HCT116 (cell line): ENCODE results near the gene SULT2B1. TPM values are rescaled to one million over a fixed set of nuclear protein-coding genes. Genes with fewer than 3 reads are reported as not detected.

Experiments used
- ATAC-seq: fragments of 200-7000 bp; cut with Tn5 transposase; 2 replicates; pipeline ENCODE4 v1.9.1; 2020; ENCODE audit warnings: mild to moderate bottlenecking, moderate library complexity
- BruUV-seq: library from RNA; stranded (reverse); fragments of 400-500 nt; replicated peaks from 2 replicates; lab custom pipeline; 2021; lab: Mats Ljungman, UMichigan
- CTCF ChIA-PET: fragments of 300-600 bp; sonication (Branson Sonifier 250); formaldehyde crosslinking; loops from one replicate; lab custom pipeline; 2021; ENCODE audit warnings: antibody characterized with exemption; lab: Charles Lee
- POLR2A ChIA-PET: fragments of 300-600, 350-600 bp; sonication (Branson Sonifier 250); formaldehyde crosslinking; loops from one replicate; lab custom pipeline; 2021; ENCODE audit warnings: antibody characterized with exemption; lab: Charles Lee
- RAD21 ChIA-PET, 2 experiments: fragments of 300-600 bp; sonication (Branson Sonifier 250); formaldehyde crosslinking; loops; one replicate each; lab custom pipeline; 2023; ENCODE audit warnings: low total read pairs in 2 of 2; ENCODE audit not compliant: uncharacterized antibody in 2 of 2, unreplicated experiment in 2 of 2, low non-redundant PET in 1 of 2; lab: Charles Lee
- DNase-seq: peaks from one replicate; pipeline ENCODE4 v3.0.0-alpha.2; 2010; ENCODE audit warnings: low read depth, low spot score
- H2AFZ ChIP-seq: fragments of 200-600 bp; shearing (Covaris generic), sonication (generic); 2 replicates; pipeline ENCODE4 v1.6.1; 2017; ENCODE audit warnings: low read depth, mixed run types, mixed read lengths, antibody characterized with exemption, low read length; ENCODE audit not compliant: poor library complexity, severe bottlenecking
- H3K27ac ChIP-seq: 2 replicates; pipeline ENCODE4 v1.5.1; 2012; ENCODE audit warnings: low read depth, low read length
- H3K27me3 ChIP-seq: fragments of 200-600 bp; sonication (generic); 2 replicates; pipeline ENCODE4 v1.6.1; 2016; ENCODE audit warnings: mixed run types, low read length, mixed read lengths; ENCODE audit not compliant: insufficient read depth
- H3K36me3 ChIP-seq, 2 experiments: fragments of 200-500 bp in 1 of 2; fragments of 200-600 bp in 1 of 2; sonication (Bioruptor generic) in 1 of 2; sonication (generic) in 1 of 2; 2 replicates each; pipeline versions ENCODE4 v1.5.1 to v1.6.1; 2014 to 2016; ENCODE audit warnings: low read length in 2 of 2, inconsistent platforms in 1 of 2, mixed read lengths in 1 of 2, mixed run types in 1 of 2; ENCODE audit not compliant: insufficient read depth in 2 of 2, control insufficient read depth in 1 of 2
- H3K4me1 ChIP-seq, 2 experiments: fragments of 200-600 bp in 1 of 2; sonication (generic) in 1 of 2; 2 replicates each; pipeline versions ENCODE4 v1.5.1 to v1.6.1; 2012 to 2017; ENCODE audit warnings: low read length in 2 of 2, inconsistent platforms in 1 of 2, mild to moderate bottlenecking in 1 of 2, mixed read lengths in 1 of 2, mixed run types in 1 of 2, moderate library complexity in 1 of 2; ENCODE audit not compliant: insufficient read depth in 2 of 2, control insufficient read depth in 1 of 2
- H3K4me2 ChIP-seq: fragments of 200-600 bp; sonication (generic); 2 replicates; pipeline ENCODE4 v1.6.1; 2017; ENCODE audit warnings: mixed run types, low read length, mixed read lengths
- H3K4me3 ChIP-seq, 2 experiments: fragments of 200-600 bp in 1 of 2; sonication (generic) in 1 of 2; replicated peaks in 1 of 2; 2 replicates each; pipeline ENCODE4 v1.5.1; 2011 to 2016; ENCODE audit warnings: low read length in 2 of 2, control low read depth in 1 of 2, low read depth in 1 of 2, mild to moderate bottlenecking in 1 of 2, mixed read lengths in 1 of 2, mixed run types in 1 of 2
- H3K79me2 ChIP-seq: fragments of 200-600 bp; sonication (generic); 2 replicates; pipeline ENCODE4 v1.6.1; 2017; ENCODE audit warnings: mild to moderate bottlenecking, mixed run types, low read length, moderate library complexity, mixed read lengths; ENCODE audit not compliant: insufficient read depth
- H3K9ac ChIP-seq: fragments of 200-600 bp; sonication (generic); 2 replicates; pipeline ENCODE4 v1.6.1; 2016; ENCODE audit warnings: low read length, mixed read lengths
- H3K9me2 ChIP-seq: fragments of 200-600 bp; sonication (generic), shearing (Covaris generic); 2 replicates; pipeline ENCODE4 v1.6.1; 2017; ENCODE audit warnings: mixed run types, mild to moderate bottlenecking, moderate library complexity; ENCODE audit not compliant: insufficient read depth
- H3K9me3 ChIP-seq, 2 experiments: fragments of 200-500 bp in 1 of 2; fragments of 200-600 bp in 1 of 2; sonication (Bioruptor generic) in 1 of 2; sonication (generic) in 1 of 2; 2 replicates each; pipeline ENCODE4 v1.6.1; 2014 to 2017; ENCODE audit warnings: low read length in 2 of 2, mixed read lengths in 2 of 2, inconsistent platforms in 1 of 2, low read depth in 1 of 2, mild to moderate bottlenecking in 1 of 2, mixed run types in 1 of 2, moderate library complexity in 1 of 2; ENCODE audit not compliant: control insufficient read depth in 1 of 2, insufficient read depth in 1 of 2
- H4K20me1 ChIP-seq: fragments of 200-600 bp; sonication (generic), shearing (Covaris generic); 2 replicates; pipeline ENCODE4 v1.6.1; 2017; ENCODE audit warnings: mixed run types, mild to moderate bottlenecking, moderate library complexity; ENCODE audit not compliant: insufficient read depth
- CBX3 ChIP-seq: IDR thresholded peaks from 2 replicates; pipeline ENCODE4 v1.6.1; 2012; ENCODE audit warnings: low read depth
- MAX ChIP-seq: IDR thresholded peaks from 2 replicates; pipeline ENCODE4 v1.6.1; 2012
- POLR2A ChIP-seq: IDR thresholded peaks from 2 replicates; pipeline ENCODE4 v1.7.0; 2011; ENCODE audit warnings: borderline replicate concordance; ENCODE audit not compliant: insufficient read depth, insufficient read length; ENCODE audit errors: extremely low read depth
- POLR2AphosphoS5 ChIP-seq: IDR thresholded peaks from 2 replicates; pipeline ENCODE4 v1.6.1; 2011; ENCODE audit warnings: mild to moderate bottlenecking, low read depth, low read length, moderate library complexity
- SIN3A ChIP-seq: IDR thresholded peaks from 2 replicates; pipeline ENCODE4 v1.6.1; 2012; ENCODE audit warnings: low read depth
- SP1 ChIP-seq: IDR thresholded peaks from 2 replicates; pipeline ENCODE4 v1.6.1; 2012; ENCODE audit warnings: low read depth
- YY1 ChIP-seq: IDR thresholded peaks from 2 replicates; pipeline ENCODE4 v1.6.1; 2011; ENCODE audit warnings: low read length, low read depth, moderate library complexity, mild to moderate bottlenecking; ENCODE audit not compliant: insufficient replicate concordance; ENCODE audit errors: extremely low read depth
- ZFX ChIP-seq: fragments of 450-650 bp; IDR thresholded peaks from 2 replicates; pipeline ENCODE4 v1.6.1; 2017
- ZNF274 ChIP-seq: fragments of 200-500 bp; sonication (Bioruptor generic); IDR thresholded peaks from 2 replicates; pipeline ENCODE4 v1.6.1; 2014; ENCODE audit warnings: mild to moderate bottlenecking, low read depth, low read length, inconsistent platforms
- intact Hi-C: fragments of 100-400 bp; cut with micrococcal nuclease; formaldehyde crosslinking; loops from 2 replicates; pipeline ENCODE4 v1.10.0; 2022
- total RNA-seq: library from RNA; stranded (reverse); gene quantifications from one replicate; pipeline ENCODE4 v1.2.1, GENCODE V29; 2021; ENCODE audit not compliant: unreplicated experiment

Gene SULT2B1
- total RNA-seq, 1 experiment from 2014 or later, result 4.8 TPM

- Histone ChIP-seq H3K9me2 (no peaks in the 10 kb centered on the region), H4K20me1 (no peaks in the 10 kb centered on the region), H3K27me3 (no peaks in the 10 kb centered on the region), H3K36me3 (no peaks in the 10 kb centered on the region), H3K27ac (peak overlapping the region; percentile 72), H3K9me3 (no peaks in the 10 kb centered on the region), H3K79me2 (no peaks in the 10 kb centered on the region), H3K4me2 (peak overlapping the region; percentile 69), H2AFZ (peak overlapping the region; percentile 92), H3K4me1 (peaks cover 11 to 22% of the 10 kb centered on the region in 2 experiments), H3K4me3 (peak overlapping the region; percentile 35 to 36), H3K9ac (peak overlapping the region; percentile 34)
- ChIA-PET POLR2A (no interaction called here), CTCF (no interaction called here), RAD21 (no interaction called here)
- DNase-seq (peak; percentile 53), ATAC-seq (peak; percentile 88)
- no TSS peak for BruUV-seq
- TF ChIP-seq YY1 (peak; percentile 56), POLR2A (no peak), CBX3 (peak; percentile 94), SIN3A (0 out of 2 replicates have a peak, but pooled peaks have one; percentile 49), SP1 (peak; percentile 87), POLR2AphosphoS5 (peak; percentile 76), ZNF274 (no peak), ZFX (peak; percentile 31; the same call in 1 of the 2 replicates), MAX (peak; percentile 89)
- intact Hi-C loops, result loop anchor here (2.0 kb wide), 1 partner anchor 26 kb away; no protein-coding TSS in a partner anchor
Observed at GRCh38 chr19:48543121-48543710, 8.8 kb upstream of the SULT2B1 start.
